Left forelimb (tissue), 1 donor: ENCODE data around the gene OPRD1.
"Not testable (repeated sequence)": the region's sequence is repeated elsewhere in the genome, so short reads cannot be mapped to it uniquely, and the experiment has no call there.

Experiments used
- DNase-seq: peaks from one replicate; pipeline ENCODE4 v3.0.0-alpha.2; 2018; ENCODE audit warnings: low spot score

Gene OPRD1

DNA sequence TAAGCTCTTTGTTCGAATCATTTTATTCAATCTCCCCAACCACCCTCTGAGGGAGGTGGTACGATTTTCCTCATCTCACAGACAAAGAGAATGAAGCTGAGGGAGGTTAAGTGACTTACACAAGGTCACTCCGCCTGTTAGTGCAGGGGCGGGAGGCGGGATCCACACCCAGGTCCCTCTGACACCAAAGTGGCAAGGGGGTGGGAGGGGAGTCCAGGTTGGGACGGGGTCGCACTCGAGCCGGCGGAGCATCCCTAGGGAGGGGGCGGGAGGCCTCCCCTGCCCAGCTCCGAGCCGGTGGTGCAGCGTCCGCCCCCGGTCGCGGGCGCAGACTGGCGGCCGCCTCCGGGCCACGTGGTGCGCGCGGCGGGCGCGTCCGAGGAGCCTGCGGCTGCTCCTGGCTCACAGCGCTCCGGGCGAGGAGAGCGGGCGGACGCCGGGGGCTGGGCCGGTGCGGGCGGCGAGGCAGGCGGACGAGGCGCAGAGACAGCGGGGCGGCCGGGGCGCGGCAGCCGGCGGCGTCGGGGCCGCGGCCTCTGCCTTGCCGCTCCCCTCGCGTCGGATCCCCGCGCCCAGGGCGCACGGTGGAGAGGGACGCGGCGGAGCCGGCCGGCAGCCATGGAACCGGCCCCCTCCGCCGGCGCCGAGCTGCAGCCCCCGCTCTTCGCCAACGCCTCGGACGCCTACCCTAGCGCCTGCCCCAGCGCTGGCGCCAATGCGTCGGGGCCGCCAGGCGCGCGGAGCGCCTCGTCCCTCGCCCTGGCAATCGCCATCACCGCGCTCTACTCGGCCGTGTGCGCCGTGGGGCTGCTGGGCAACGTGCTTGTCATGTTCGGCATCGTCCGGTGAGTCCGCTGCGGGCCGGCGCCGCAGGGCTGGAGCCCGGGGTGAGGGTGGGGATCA, at the start of gene OPRD1:
Gene OPRD1, plus strand, starts transcription at position 405 of the 903 bp plus-strand sequence. Its CDS starts 214 bp downstream, at position 619.
- no peak for DNase-seq

DNA sequence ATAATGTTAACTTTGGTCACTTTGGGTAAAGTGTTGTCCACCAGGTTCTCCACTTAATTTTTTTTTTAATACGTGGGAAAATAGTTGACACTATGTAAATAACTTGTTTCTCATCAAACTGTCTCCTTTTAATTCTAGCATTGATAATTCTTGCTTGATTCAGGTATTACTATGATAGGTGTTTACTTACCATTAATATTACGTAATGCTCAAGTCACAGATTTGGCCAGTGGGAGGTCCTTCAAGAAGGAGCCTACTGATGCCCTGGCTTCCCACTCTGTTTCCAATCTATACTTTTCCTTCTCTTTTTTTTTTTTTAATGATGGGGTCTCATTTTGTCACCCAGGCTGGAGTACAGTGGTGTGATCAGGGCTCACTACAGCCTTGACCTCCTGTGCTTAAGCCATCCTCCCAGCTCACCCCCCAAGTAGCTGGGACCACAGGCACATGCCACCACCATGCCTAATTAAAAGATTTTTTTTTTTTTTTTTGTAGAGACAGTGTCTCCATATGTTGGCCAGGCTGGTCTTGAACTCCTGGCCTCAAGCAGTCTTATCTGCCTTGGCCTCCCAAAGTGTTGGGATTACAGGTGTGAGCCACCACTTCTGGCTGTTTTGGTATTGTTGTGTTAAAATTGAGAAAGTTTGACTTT, 45.3 kb upstream of the OPRD1 start:
- no peak for DNase-seq

DNA sequence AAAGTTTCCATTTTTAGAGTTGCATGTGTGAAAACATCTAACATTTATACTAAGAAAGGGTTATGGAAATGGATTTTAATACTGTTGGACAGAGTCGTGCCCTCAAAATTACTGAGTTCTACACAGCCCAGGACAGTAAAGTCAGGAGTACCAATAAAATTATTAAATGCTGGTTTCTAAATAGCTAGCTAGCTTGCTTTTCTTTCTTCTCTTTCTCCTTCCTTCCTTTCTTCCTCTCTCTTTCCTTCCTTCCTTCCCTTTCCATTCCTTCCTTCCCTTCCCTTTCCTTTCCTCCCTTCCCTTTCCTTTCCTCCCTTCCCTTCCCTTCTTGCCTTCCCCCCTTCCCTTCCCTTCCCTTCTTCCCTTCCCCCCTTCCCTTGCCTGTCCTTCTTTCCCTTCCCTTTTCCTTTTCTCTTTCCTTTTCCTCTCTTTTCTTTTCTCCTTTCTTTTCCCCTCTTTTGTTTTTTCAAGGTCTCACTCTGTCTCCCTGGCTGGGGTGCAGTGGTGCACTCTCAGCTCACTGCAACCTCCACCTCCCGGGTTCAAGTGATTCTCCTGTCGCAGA, 41.3 kb upstream of the OPRD1 start:
- no peak for DNase-seq

DNA sequence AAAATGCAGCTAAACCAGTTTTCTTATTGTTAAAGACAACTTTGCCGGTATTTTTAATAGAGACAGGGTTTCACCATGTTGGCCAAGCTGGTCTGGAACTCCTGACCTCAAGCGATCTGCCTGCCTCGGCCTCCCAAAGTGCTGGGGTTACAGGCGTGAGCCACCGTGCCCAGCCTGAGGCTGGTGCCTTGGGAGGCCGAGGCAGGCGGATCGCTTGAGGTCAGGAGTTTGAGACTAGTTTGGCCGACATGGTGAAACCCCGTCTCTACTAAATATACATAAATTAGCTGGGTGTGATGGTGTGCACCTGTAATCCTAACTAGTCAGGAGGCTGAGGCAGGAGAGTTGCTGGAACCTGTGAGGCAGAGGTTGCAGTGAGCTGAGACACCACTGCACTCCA, 40.0 kb upstream of the OPRD1 start:
- DNase-seq, result not testable (repeated sequence)

DNA sequence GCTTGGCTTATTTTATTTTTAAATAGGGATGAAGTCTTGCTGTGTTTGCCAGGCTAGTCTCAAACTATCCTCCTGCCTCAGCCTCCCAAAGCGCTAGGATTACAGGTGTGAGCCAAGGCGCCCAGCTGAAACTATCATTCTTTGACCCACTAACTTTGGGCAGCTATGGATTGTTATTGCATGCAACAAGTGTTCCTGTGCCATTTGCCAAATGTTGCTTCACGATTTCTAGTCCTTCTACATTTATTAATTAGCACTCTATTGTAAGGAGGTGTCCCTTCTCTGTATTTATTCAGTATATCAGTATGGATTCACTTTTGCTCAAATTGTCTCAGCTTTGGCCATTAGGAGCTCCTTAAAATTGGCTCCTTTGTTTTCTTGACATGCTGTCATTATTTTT, 38.9 kb upstream of the OPRD1 start:
- DNase-seq, result no peak

DNA sequence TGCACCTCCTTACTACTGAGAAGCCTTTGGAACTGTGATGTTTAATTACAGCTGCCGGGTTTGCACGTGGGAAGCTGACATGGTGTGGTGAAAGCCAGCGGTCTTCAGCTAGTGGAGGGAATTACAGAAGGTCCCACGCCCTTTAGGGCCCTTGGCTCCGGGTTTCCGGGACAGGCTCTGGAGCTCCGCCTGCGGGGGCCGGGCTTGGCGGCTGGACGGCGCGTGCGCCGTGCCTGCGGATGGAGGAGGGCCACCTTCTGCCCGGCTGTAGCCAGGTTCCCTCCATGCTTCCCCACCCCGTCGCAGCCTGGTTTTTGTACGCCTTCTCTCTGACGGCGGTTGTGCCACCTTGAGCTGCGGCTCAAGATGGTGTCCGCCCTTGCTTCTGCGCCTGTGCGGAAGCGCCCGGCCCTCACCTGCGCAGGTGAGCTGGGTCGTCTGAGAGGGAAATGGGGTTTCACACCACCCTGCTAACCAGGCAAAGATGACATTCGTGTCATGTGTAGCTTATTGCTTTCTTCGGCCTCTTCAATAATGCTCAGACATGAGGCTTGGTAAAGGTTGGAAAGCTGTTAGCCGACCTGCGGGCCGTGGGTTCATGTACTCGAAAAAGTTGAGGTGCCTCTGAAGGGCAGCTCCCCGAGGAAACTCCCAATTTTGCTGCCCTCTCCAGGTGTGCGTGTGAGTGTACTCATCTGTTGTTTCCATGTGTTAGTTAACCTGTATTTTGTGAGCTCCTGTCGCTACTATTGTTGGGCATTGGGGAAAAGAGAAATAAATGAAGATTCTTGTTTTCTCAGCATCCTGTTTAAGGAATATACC, 36.6 kb upstream of the OPRD1 start:
- DNase-seq, result peak; percentile 82

DNA sequence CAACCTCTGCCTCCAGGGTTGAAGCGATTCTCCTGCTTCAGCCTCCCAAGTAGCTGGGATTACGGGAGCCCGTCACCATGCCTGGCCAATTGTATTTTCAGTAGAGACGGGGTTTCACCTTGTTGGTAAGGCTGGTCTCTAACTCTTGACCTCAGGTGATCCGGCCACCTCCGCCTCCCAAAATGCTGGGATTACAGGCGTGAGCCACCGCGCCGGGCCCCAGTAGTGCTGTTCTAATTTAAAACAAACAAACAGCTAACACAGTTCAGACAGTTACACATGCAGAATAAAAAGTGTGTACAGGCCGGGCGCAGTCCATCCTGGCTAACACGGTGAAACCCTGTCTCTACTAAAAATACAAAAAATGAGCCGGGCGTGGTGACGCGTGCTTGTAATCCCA, 35.6 kb upstream of the OPRD1 start:
- no peak for DNase-seq

DNA sequence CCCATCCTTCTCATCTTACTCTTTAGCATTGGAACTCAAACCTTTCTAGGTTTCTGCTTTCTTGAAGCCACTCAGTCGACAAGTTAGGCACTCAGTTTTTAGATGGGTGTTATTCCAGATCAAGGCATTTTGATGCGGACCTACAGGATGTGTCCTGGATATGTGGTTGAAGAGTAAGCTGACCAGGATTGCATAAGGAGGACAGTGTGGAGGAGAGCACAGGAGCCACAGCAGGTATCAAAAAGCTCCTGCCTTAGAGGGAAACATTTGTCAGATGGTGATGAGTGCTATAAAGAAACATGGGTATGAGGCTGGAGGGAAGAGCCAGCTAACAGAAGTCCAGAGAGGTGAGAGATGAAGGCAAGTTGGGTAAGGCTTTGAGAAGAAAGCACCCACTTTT, 33.9 kb upstream of the OPRD1 start:
- no peak for DNase-seq

DNA sequence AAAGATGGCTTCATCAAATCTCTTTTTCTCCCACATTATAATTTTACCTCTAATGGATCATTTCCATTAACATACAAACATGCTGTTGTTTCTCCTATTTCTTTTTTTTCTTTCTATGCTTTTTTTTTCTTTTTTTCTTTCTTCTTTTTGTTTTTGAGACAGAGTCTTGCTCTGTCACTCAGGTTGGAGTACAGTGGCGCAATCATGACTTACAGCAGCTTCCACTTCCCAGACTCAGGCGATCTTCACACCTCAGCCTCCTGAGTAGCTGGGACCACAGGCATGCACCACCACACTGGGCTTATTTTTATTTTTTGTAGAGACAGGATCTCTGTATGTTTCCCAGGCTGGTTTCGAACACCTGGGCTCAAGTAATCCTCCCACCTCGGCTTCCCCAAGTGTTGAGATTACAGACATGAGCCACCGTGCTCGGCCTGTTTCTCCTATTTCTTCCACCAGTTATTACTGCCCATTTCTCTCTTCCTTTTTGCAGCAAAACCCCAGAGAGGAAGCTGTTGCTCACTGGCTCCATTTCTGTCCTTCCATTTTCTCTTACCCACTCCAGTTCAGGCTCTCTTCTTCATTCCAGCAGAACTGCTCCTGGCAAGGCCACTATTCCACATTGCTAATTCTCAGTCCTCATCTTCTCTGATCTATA, 32.1 kb upstream of the OPRD1 start:
- peak; percentile 3 for DNase-seq

DNA sequence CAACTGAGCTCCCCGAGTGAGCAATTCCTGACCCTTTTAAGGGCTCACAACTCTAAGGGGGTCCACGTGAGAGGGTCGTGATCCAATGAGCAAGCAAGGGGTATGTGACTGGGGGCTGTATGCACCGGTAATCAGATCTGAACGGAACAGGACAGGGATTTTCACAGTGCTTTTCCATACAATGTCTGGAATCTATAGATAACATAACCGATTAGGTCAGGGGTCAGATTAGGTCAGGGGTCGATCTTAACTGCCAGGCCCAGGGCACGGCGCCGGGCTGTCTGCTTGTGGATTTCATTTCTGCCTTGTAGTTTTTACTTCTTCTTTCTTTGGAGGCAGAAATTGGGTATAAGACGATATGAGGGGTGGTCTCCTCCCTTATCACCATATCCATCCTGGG, 30.7 kb upstream of the OPRD1 start:
- DNase-seq, result no peak

DNA sequence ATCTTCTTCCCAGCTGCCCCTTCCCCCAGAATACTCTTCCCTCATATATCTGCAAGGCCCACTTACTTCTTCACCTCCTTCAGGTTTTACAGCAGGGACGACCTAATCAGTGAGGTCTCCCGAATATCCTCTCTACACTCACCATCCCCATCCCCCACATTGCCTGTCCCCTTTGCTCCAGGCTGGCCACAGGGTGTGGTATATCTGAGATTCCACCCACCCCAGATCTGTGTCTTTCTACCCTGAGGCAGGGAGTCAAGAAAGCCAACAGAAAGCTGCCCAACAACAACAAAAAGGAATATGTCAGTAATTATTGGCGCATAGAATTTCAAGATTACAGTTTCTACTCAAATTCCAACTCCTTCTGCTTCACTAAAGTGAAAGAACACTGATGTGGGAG, 30.0 kb upstream of the OPRD1 start:
- no peak for DNase-seq

DNA sequence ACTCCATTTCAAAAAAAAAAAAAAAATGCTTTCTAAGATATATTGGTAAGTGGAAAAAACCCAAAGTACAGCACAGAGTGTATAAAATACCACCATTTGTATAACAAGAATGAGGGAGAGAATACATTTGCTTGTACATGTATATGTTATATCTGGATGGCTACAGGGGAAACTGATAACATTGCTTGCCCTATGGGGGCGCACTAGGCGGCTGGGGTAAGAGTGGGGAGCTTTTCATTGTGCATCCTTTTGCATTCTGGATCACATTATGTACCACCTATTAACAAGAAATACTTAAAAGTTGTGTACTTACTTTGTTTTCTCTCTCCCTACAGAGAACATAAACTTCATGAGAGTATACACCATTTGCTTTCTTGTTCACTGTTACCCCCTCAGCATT, 28.6 kb upstream of the OPRD1 start:
- DNase-seq, result no peak

DNA sequence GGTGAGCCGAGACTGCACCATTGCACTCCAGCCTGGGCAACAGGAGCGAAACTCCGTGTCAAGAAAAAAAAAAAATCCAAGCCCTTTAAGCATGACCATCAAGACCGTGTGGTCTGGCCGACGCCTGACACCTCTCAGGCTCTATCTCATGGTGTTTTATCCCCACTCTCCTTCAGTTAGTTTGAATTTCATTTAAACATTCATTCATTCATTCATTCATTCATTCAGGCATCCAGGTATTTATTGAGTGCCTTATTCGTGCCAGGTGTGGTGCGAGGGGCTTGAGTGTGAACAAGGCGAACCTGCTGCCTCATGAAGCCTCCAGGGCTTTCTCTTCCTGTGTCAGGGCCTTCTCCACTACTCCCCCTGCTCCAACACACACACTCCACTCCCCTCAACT, 22.6 kb upstream of the OPRD1 start:
- no peak for DNase-seq

DNA sequence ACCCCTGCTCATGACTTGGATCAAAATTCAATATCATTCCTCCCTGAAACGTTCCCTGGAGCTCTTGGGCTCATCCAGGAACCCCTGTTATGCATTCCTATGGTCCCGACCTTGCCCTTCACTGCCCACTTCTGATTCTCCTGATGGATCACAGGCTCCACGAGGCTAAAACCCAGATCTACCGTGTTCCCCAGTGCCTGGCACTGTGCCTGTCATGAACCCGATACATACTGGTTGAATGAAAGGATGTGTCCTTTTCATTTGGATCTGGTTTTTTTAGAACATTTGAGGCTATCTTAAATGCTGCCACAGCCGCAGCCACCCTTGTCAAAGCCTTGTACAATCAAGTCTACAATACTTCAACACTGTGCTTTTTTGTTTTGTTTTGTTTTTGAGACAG, 22.2 kb upstream of the OPRD1 start:
- DNase-seq, result no peak

DNA sequence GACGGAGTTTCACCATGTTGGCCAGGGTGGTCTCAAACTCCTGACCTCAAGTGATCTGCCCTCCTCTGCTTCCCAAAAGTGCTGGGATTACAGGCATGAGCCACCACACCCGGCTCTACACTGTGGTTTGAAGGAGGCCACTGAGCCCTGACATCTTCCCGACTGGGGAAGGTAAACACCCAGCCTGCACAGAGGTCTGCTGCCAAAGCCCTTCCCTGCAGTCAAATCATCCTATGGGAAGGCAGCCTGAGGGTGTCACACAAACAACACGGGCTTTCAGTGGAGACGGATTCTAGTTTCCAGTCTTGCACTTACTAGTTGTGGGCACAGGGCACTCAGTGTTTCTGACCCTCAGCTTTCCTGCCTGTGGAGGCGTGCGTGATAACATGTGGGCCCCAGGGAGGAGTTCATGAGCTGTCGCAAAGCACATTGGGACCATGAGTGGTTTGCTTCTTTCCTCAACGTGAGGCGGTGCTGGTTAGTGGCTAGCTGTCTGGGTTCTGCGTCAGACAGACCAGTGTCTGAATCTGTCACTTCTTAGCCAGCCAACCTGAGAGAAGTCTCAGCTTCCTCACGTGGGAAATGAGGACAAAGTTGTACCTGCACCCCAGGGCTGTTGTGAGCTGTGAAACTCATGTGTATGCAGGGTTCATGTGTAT, 21.5 kb upstream of the OPRD1 start:
- no peak for DNase-seq

DNA sequence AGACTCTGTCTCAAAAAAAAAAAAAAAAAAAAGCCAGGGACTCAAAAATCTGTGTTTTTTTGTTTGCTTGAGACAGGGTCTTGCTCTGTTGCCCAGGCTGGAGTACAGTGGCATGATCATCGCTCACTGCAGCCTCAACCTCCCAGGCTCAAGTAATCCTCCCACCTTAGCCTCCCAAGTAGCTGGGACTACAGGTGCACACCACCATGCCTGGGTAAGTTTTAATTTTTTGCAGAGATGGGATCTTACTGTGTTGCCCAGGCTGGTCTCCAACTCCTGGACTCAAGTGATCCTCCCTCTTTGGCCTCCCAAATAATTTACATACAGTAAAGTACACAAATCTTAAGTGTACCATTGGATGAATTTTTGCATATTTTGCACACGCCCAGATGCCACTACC, 20.0 kb upstream of the OPRD1 start:
- DNase-seq, result not testable (repeated sequence)

DNA sequence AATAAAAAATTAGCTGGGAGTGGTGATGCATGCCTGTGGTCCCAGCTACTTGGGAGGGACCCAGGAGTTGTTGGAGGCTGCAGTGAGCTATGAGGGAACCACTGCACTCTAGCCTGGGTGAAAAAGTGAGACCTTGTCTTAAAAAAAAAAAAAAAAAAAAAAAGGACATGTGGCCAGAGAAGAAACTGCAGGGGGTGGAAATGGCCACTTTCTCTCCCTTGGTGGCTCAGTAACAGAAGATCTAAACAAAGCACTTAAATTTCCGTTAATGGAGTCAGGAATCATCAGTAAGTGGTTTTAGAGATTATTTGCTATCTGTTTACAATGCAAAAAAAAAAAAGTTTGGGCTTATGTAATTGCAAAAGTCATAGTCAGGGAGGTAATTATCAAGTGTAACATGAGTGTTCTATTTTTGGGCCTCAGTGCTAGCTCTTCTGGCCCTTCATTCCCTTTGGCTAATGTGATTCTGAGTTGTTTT, 19.3 kb upstream of the OPRD1 start:
- no peak for DNase-seq

DNA sequence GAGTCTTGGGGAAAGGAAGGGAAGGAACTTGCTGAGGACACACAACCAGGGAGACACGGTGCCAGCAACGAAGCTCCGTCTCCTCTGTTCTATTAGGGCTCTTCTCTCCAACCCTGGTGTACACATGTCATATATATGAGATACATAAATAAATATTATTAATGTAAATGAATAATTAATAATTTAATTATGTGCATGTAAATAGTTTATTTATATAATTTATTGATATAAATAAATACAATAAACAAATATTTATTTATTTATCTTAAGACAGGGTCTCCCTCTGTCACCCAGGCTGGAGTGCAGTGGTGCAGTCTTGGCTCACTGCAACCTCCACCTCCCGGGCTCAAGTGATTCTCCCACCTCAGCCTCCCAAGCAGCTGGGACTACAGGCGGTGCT, 17.4 kb upstream of the OPRD1 start:
- DNase-seq, result not testable (repeated sequence)

DNA sequence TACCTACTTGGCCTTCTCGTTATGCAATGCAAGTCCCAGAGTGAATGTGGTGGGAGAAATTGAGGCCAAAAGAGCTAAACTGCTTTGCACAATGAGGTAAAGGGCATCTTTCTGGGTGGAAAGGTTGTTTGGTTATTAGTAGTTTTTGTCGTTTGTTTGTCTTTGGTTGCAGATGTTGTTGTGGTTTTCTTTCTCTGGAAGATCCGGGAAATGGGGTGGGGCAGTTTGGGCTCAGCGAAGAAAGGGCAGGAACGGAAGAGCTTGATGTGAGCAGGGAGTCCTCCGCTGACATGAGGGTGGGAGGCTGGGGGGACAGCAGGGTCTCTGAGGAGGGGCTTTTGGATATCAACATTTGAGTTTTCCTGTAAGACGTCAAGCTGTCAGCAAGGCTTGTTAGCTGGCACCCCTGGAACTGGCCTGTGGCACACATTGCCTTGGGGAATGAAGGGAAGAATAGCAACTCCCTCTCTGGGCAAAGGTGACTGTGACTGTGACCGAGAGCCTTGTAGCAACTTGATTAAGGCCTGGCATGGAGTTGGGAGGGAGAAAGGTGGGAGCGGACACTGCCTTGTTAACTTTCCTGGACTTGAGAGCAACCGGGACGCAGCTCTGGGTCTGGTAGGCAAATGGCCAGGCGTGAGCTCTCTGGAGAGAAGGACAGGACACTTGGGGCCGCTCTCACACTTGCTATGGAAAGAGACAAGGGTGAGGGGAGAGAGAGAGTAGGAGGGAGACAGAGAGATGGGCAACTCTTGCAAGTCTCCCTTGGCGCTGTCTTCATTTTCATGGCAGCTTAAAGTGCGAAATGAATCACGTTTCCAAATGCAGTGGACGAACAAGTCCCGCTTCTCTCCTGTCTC, 15.4 kb upstream of the OPRD1 start:
- no peak for DNase-seq

DNA sequence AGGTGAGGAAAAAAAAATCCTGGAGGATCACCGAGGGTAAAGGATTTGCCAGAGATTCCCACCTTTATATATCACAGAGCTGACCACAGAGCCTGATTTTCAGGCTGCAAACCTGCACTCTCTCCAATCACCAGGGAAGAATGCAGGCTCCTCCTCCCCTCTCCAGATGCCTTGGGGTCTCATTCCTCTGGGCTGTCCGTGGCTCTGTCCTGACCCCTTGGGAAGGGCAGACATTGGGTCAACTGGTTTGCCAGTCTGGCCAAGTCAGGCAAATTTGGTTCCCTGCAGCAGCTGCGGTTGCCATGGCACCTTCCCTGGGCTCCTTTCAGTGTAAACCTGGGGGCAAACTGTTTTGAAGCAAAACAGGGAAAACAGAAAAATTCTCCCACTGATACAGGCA, 11.6 kb upstream of the OPRD1 start:
- DNase-seq, result no peak
